IMR-90 (cell line): ENCODE measurements around the gene ADAMTS3. TPM values are rescaled to one million over a fixed set of nuclear protein-coding genes. Genes with fewer than 3 reads are reported as not detected.

Experiments used
- ATAC-seq: fragments of 200-7000 bp; cut with Tn5 transposase; 2 replicates; pipeline ENCODE4 v1.9.1; 2020; ENCODE audit warnings: low read depth, mild to moderate bottlenecking, moderate library complexity
- BruUV-seq: library from RNA; stranded (reverse); fragments of 400-500 nt; replicated peaks from 2 replicates; lab custom pipeline; 2021; lab: Mats Ljungman, UMichigan
- CTCF ChIA-PET: fragments of 300-600 bp; formaldehyde crosslinking; extraction: SDS; loops from one replicate; lab custom pipeline; 2021; ENCODE audit warnings: antibody characterized with exemption; lab: Yijun Ruan, JAX
- POLR2A ChIA-PET: fragments of 300-600 bp; sonication (Branson Sonifier 250); formaldehyde crosslinking; loops from one replicate; lab custom pipeline; 2022; ENCODE audit warnings: antibody characterized with exemption; ENCODE audit not compliant: unreplicated experiment; lab: Charles Lee
- DNase-seq: peaks from one replicate; pipeline ENCODE4 v3.0.0; 2013
- H2AFZ ChIP-seq: replicated peaks from 2 replicates; pipeline ENCODE3; 2013; ENCODE audit warnings: low read length, mild to moderate bottlenecking; ENCODE audit not compliant: poor library complexity
- H2AK5ac ChIP-seq: 2 replicates; pipeline ENCODE4 v1.6.1; 2013; ENCODE audit warnings: low read depth, low read length, inconsistent platforms
- H2AK9ac ChIP-seq: replicated peaks from 2 replicates; pipeline ENCODE3; 2013; ENCODE audit warnings: mild to moderate bottlenecking, low read depth, low read length, moderate library complexity; ENCODE audit not compliant: poor library complexity
- H2BK120ac ChIP-seq: 2 replicates; pipeline ENCODE4 v1.6.1; 2013; ENCODE audit warnings: low read depth, low read length, inconsistent platforms
- H2BK15ac ChIP-seq: 3 replicates; pipeline ENCODE4 v1.6.1; 2013; ENCODE audit warnings: low read depth, low read length, inconsistent platforms
- H2BK20ac ChIP-seq: 2 replicates; pipeline ENCODE4 v1.6.1; 2013; ENCODE audit warnings: low read depth, mild to moderate bottlenecking, inconsistent platforms, low read length, moderate library complexity
- H2BK5ac ChIP-seq: 2 replicates; pipeline ENCODE4 v1.6.1; 2013; ENCODE audit warnings: mild to moderate bottlenecking, low read depth, low read length, inconsistent platforms; ENCODE audit not compliant: poor library complexity, severe bottlenecking
- H3K14ac ChIP-seq: replicated peaks from 2 replicates; pipeline ENCODE4 v1.6.1; 2013; ENCODE audit warnings: low read depth, low read length, inconsistent platforms
- H3K18ac ChIP-seq: 2 replicates; pipeline ENCODE4 v1.6.1; 2013; ENCODE audit warnings: low read depth, low read length, control low read depth
- H3K23ac ChIP-seq: 2 replicates; pipeline ENCODE4 v1.6.1; 2013; ENCODE audit warnings: low read depth, low read length, inconsistent platforms
- H3K27ac ChIP-seq: 2 replicates; pipeline ENCODE4 v1.5.1; 2013; ENCODE audit warnings: mild to moderate bottlenecking, control low read depth, low read length; ENCODE audit not compliant: insufficient read depth
- H3K27me3 ChIP-seq: 2 replicates; pipeline ENCODE4 v1.6.1; 2013; ENCODE audit warnings: low read length; ENCODE audit not compliant: control insufficient read depth, insufficient read depth
- H3K36me3 ChIP-seq: 2 replicates; pipeline ENCODE4 v1.6.1; 2013; ENCODE audit warnings: low read length, mixed read lengths; ENCODE audit not compliant: control insufficient read depth, insufficient read depth
- H3K4ac ChIP-seq: 2 replicates; pipeline ENCODE4 v1.6.1; 2013; ENCODE audit warnings: low read depth, low read length, inconsistent platforms
- H3K4me1 ChIP-seq: 2 replicates; pipeline ENCODE4 v1.6.1; 2013; ENCODE audit warnings: low read length, mixed read lengths; ENCODE audit not compliant: control insufficient read depth, insufficient read depth
- H3K4me2 ChIP-seq: 2 replicates; pipeline ENCODE4 v1.6.1; 2013; ENCODE audit warnings: low read depth, mild to moderate bottlenecking, control low read depth, low read length, moderate library complexity
- H3K4me3 ChIP-seq: 2 replicates; pipeline ENCODE4 v1.5.1; 2013; ENCODE audit warnings: low read depth, mild to moderate bottlenecking, control low read depth, low read length, moderate library complexity; ENCODE audit not compliant: insufficient read depth
- H3K56ac ChIP-seq: 2 replicates; pipeline ENCODE4 v1.6.1; 2013; ENCODE audit warnings: low read length, inconsistent platforms; ENCODE audit not compliant: insufficient read depth; ENCODE audit errors: extremely low read depth
- H3K79me1 ChIP-seq, 2 experiments: 2 replicates each; pipeline ENCODE4 v1.6.1; 2013; ENCODE audit warnings: low read length in 2 of 2, inconsistent platforms in 1 of 2, low read depth in 1 of 2
- H3K9ac ChIP-seq: 2 replicates; pipeline ENCODE4 v1.6.1; 2013; ENCODE audit warnings: low read depth, low read length, control low read depth
- H3K9me1 ChIP-seq: 2 replicates; pipeline ENCODE4 v1.6.1; 2013; ENCODE audit warnings: low read length, inconsistent platforms; ENCODE audit not compliant: insufficient read depth
- H3K9me3 ChIP-seq: 2 replicates; pipeline ENCODE4 v1.6.1; 2013; ENCODE audit warnings: low read length; ENCODE audit not compliant: control insufficient read depth, insufficient read depth
- H4K20me1 ChIP-seq: 2 replicates; pipeline ENCODE4 v1.6.1; 2013; ENCODE audit warnings: low read length, inconsistent platforms; ENCODE audit not compliant: insufficient read depth
- H4K5ac ChIP-seq: 2 replicates; pipeline ENCODE4 v1.6.1; 2013; ENCODE audit warnings: mild to moderate bottlenecking, low read depth, low read length, control low read depth
- H4K8ac ChIP-seq, 2 experiments: 2 replicates each; pipeline ENCODE4 v1.6.1; 2013; ENCODE audit warnings: low read depth in 2 of 2, low read length in 2 of 2, control low read depth in 1 of 2, inconsistent platforms in 1 of 2
- H4K91ac ChIP-seq: 2 replicates; pipeline ENCODE4 v1.6.1; 2013; ENCODE audit warnings: low read depth, low read length, inconsistent platforms; ENCODE audit not compliant: insufficient read depth
- BHLHE40 ChIP-seq: fragments of 150-350 bp; IDR thresholded peaks from 2 replicates; pipeline ENCODE4 v1.6.1; 2016; ENCODE audit warnings: mild to moderate bottlenecking, low read depth, low read length
- CTCF ChIP-seq: conservative IDR thresholded peaks from 2 replicates; pipeline ENCODE4 v1.5.1; 2012; ENCODE audit warnings: mild to moderate bottlenecking, low read depth, low read length, improper control_type of control experiment
- ELK1 ChIP-seq: fragments of 150-350 bp; IDR thresholded peaks from 2 replicates; pipeline ENCODE4 v1.6.1; 2016; ENCODE audit warnings: low read depth, mild to moderate bottlenecking, low read length, moderate library complexity, borderline replicate concordance
- MAZ ChIP-seq: IDR thresholded peaks from 2 replicates; pipeline ENCODE4 v1.6.1; 2012; ENCODE audit warnings: low read depth, mild to moderate bottlenecking, low read length, improper control_type of control experiment, moderate library complexity, borderline replicate concordance
- WGBS, 2 experiments: methylation state at CpG; one replicate each; pipeline versions ENCODE4 v1.1.5 to v1.1.7; 2013; ENCODE audit warnings: missing lambda C conversion rate in 2 of 2; ENCODE audit not compliant: insufficient read length in 1 of 2; ENCODE audit errors: extremely low coverage in 2 of 2; 5-methylcytosine and 5-hydroxymethylcytosine counted together
- dilution Hi-C: fragments of 300-500 bp; cut with HindIII; formaldehyde crosslinking; loops from one replicate; pipeline ENCODE4 v1.14.3; 2018; ENCODE audit warnings: low sequenced_read_pairs; ENCODE audit not compliant: unreplicated experiment
- in situ Hi-C: fragments of 300-500 bp; cut with MboI; formaldehyde crosslinking; loops from 3 replicates; pipeline ENCODE4 v1.14.3; 2019; ENCODE audit warnings: low sequenced_read_pairs, inconsistent platforms, mixed read lengths
- intact Hi-C: fragments of 100-400 bp; cut with micrococcal nuclease; formaldehyde crosslinking; loops from 2 replicates; pipeline ENCODE4 v1.10.0; 2022
- polyA plus RNA-seq, 3 experiments: library from polyadenylated mRNA; depleted of rRNA; stranded (reverse); fragments of >200 nt; gene quantifications; 2 replicates each; pipeline ENCODE4 v1.2.3, GENCODE V29; 2012; ENCODE audit warnings: low replicate concordance in 1 of 3
- total RNA-seq: library from RNA; depleted of rRNA; stranded (reverse); fragments of >200 nt; gene quantifications from 2 replicates; pipeline ENCODE4 v1.2.3, GENCODE V29; 2012

Gene ADAMTS3
- total and polyA plus RNA-seq, 2 of the 4 experiments (the other 2 are of a cell fraction) = 0.68 to 2.9 TPM

- in situ Hi-C loops (no loop called here), dilution Hi-C loops (no loop called here), intact Hi-C loops (no loop called here)
- Histone ChIP-seq H3K9me1 (no peaks in the 10 kb centered on the region), H3K27me3 (no peaks in the 10 kb centered on the region), H3K79me1 (no peaks in the 10 kb centered on the region), H3K4me3 (no peak overlapping the region), H2AK9ac (no peak overlapping the region), H2BK120ac (no peak overlapping the region), H3K23ac (no peak overlapping the region), H3K18ac (no peak overlapping the region), H2AFZ (no peak overlapping the region), H3K27ac (no peak overlapping the region), H2BK15ac (no peak overlapping the region), H3K4me1 (no peaks in the 10 kb centered on the region), H3K14ac (no peak overlapping the region), H2BK20ac (no peak overlapping the region), H3K36me3 (no peaks in the 10 kb centered on the region), H3K9ac (no peak overlapping the region), H2BK5ac (no peak overlapping the region), H4K20me1 (no peaks in the 10 kb centered on the region), H3K9me3 (no peaks in the 10 kb centered on the region), H2AK5ac (no peak overlapping the region), H3K4ac (no peak overlapping the region), H4K5ac (no peak overlapping the region), H3K4me2 (no peak overlapping the region), H4K91ac (no peak overlapping the region), H3K56ac (no peak overlapping the region), H4K8ac (no peak overlapping the region)
- WGBS, 2 experiments = no CpG with 5 or more reads among the region's 2 CpGs
- BruUV-seq = no TSS peak
- ATAC-seq (no peak), DNase-seq (no peak)
- TF ChIP-seq CTCF (no peak), BHLHE40 (no peak), ELK1 (no peak), MAZ (no peak)
- CTCF ChIA-PET = interaction anchor here (0.7 kb wide), 1 partner anchor 11 kb away, joined by 3 read pairs; no protein-coding TSS in a partner anchor
- POLR2A ChIA-PET = interaction anchor here (0.7 kb wide), 1 partner anchor 311 kb away, joined by 4 read pairs; no protein-coding TSS in a partner anchor
Measured at GRCh38 chr4:72351521-72351920, 217.5 kb downstream of the ADAMTS3 start.
